ENCODE measurements around the gene LRMDA.

The LRMDA gene

GRCh38 chr10:75740541-75740940, 309.1 kb downstream of the LRMDA start:
- H3K4me3 ChIP-seq (ENCODE audit: low read depth in 1 of 2, low read length in 2 of 2) = no peak overlapping the region
- peaks cover 2% of the 10 kb centered on the region for H3K27me3 ChIP-seq (ENCODE audit: insufficient read depth, low read length, poor library complexity)
- no peak overlapping the region for H3K9ac ChIP-seq (ENCODE audit: low read depth, low read length)
- H3K27ac ChIP-seq (ENCODE audit: low read length) = no peak overlapping the region
- DNase-seq = no peak
- H4K20me1 ChIP-seq (ENCODE audit: insufficient read depth, low read length) = no peaks in the 10 kb centered on the region
- no peak for ATAC-seq (ENCODE audit: insufficient read depth, low read depth)
- H3K36me3 ChIP-seq (ENCODE audit: insufficient read depth, low read length) = no peaks in the 10 kb centered on the region
- no peaks in the 10 kb centered on the region for H3K79me2 ChIP-seq (ENCODE audit: insufficient read depth, low read length)
- TF ChIP-seq CTCF (IDR thresholded peaks at IDR 0.05; ENCODE audit: borderline replicate concordance, extremely low read depth, low read length, poor library complexity, severe bottlenecking) = no peak
- TF ChIP-seq EZH2 (IDR thresholded peaks at IDR 0.05; ENCODE audit: borderline replicate concordance, low read depth, low read length, severe bottlenecking) = no peak
- peaks cover 2% of the 10 kb centered on the region for H3K9me3 ChIP-seq (ENCODE audit: insufficient read depth, low read length, severe bottlenecking)
- no peaks in the 10 kb centered on the region for H3K4me1 ChIP-seq (ENCODE audit: insufficient read depth, low read length)
- H2AFZ ChIP-seq (ENCODE audit: low read depth, low read length) = no peak overlapping the region
- H3K4me2 ChIP-seq (ENCODE audit: insufficient read depth, low read length) = no peak overlapping the region

- no peaks in the 10 kb centered on the region for H4K20me1 ChIP-seq (ENCODE audit: insufficient read depth, low read length)
- ATAC-seq (ENCODE audit: insufficient read depth, low read depth) (no peak), DNase-seq (no peak)
- H3K79me2 ChIP-seq (ENCODE audit: insufficient read depth, low read length) = no peaks in the 10 kb centered on the region
- H3K9ac ChIP-seq (ENCODE audit: low read depth, low read length) = no peak overlapping the region
- TF ChIP-seq CTCF (IDR thresholded peaks at IDR 0.05; ENCODE audit: borderline replicate concordance, extremely low read depth, low read length, poor library complexity, severe bottlenecking) = no peak
- TF ChIP-seq EZH2 (IDR thresholded peaks at IDR 0.05; ENCODE audit: borderline replicate concordance, low read depth, low read length, severe bottlenecking) = no peak
- H3K27me3 ChIP-seq (ENCODE audit: insufficient read depth, low read length, poor library complexity) = peaks cover 2% of the 10 kb centered on the region
- peaks cover 2% of the 10 kb centered on the region for H3K9me3 ChIP-seq (ENCODE audit: insufficient read depth, low read length, severe bottlenecking)
- no peak overlapping the region for H3K27ac ChIP-seq (ENCODE audit: low read length)
- H2AFZ ChIP-seq (ENCODE audit: low read depth, low read length) = no peak overlapping the region
- H3K36me3 ChIP-seq (ENCODE audit: insufficient read depth, low read length) = no peaks in the 10 kb centered on the region
- no peaks in the 10 kb centered on the region for H3K4me1 ChIP-seq (ENCODE audit: insufficient read depth, low read length)
- H3K4me3 ChIP-seq (ENCODE audit: low read depth in 1 of 2, low read length in 2 of 2) = no peak overlapping the region
- H3K4me2 ChIP-seq (ENCODE audit: insufficient read depth, low read length) = no peak overlapping the region
Measured at GRCh38 chr10:75742355-75742754, 310.9 kb downstream of the LRMDA start.

- Histone ChIP-seq H4K20me1 (ENCODE audit: insufficient read depth, low read length) (no peaks in the 10 kb centered on the region), H3K4me2 (ENCODE audit: insufficient read depth, low read length) (no peak overlapping the region), H3K9ac (ENCODE audit: low read depth, low read length) (no peak overlapping the region), H3K9me3 (ENCODE audit: insufficient read depth, low read length, severe bottlenecking) (peaks cover 2% of the 10 kb centered on the region), H3K27me3 (ENCODE audit: insufficient read depth, low read length, poor library complexity) (peaks cover 2% of the 10 kb centered on the region), H2AFZ (ENCODE audit: low read depth, low read length) (no peak overlapping the region), H3K4me3 (ENCODE audit: low read depth in 1 of 2, low read length in 2 of 2) (no peak overlapping the region), H3K27ac (ENCODE audit: low read length) (no peak overlapping the region), H3K4me1 (ENCODE audit: insufficient read depth, low read length) (no peaks in the 10 kb centered on the region), H3K36me3 (ENCODE audit: insufficient read depth, low read length) (no peaks in the 10 kb centered on the region), H3K79me2 (ENCODE audit: insufficient read depth, low read length) (no peaks in the 10 kb centered on the region)
- no peak for TF ChIP-seq EZH2 (IDR thresholded peaks at IDR 0.05; ENCODE audit: borderline replicate concordance, low read depth, low read length, severe bottlenecking)
- TF ChIP-seq CTCF (IDR thresholded peaks at IDR 0.05; ENCODE audit: borderline replicate concordance, extremely low read depth, low read length, poor library complexity, severe bottlenecking) = no peak
- no peak for DNase-seq
- ATAC-seq (ENCODE audit: insufficient read depth, low read depth) = no peak
Measured at GRCh38 chr10:75743291-75743778, 311.9 kb downstream of the LRMDA start.

GRCh38 chr10:75744261-75744660, 312.8 kb downstream of the LRMDA start:
- Histone ChIP-seq H3K36me3 (ENCODE audit: insufficient read depth, low read length) (no peaks in the 10 kb centered on the region), H3K9me3 (ENCODE audit: insufficient read depth, low read length, severe bottlenecking) (peaks cover 2% of the 10 kb centered on the region), H3K27ac (ENCODE audit: low read length) (no peak overlapping the region), H3K79me2 (ENCODE audit: insufficient read depth, low read length) (no peaks in the 10 kb centered on the region), H4K20me1 (ENCODE audit: insufficient read depth, low read length) (no peaks in the 10 kb centered on the region), H3K9ac (ENCODE audit: low read depth, low read length) (no peak overlapping the region), H3K27me3 (ENCODE audit: insufficient read depth, low read length, poor library complexity) (peaks cover 2% of the 10 kb centered on the region), H3K4me2 (ENCODE audit: insufficient read depth, low read length) (no peak overlapping the region), H2AFZ (ENCODE audit: low read depth, low read length) (no peak overlapping the region), H3K4me3 (ENCODE audit: low read depth in 1 of 2, low read length in 2 of 2) (no peak overlapping the region), H3K4me1 (ENCODE audit: insufficient read depth, low read length) (no peaks in the 10 kb centered on the region)
- TF ChIP-seq CTCF (IDR thresholded peaks at IDR 0.05; ENCODE audit: borderline replicate concordance, extremely low read depth, low read length, poor library complexity, severe bottlenecking) (no peak), EZH2 (IDR thresholded peaks at IDR 0.05; ENCODE audit: borderline replicate concordance, low read depth, low read length, severe bottlenecking) (no peak)
- ATAC-seq (ENCODE audit: insufficient read depth, low read depth) (no peak), DNase-seq (no peak)

Measured in DND-41 (cell line).